ENCODE data around the gene TM9SF2. TPM values are rescaled to one million over a fixed set of nuclear protein-coding genes. Genes with fewer than 3 reads are reported as not detected.
"Not testable (repeated sequence)": the region's sequence is repeated elsewhere in the genome, so short reads cannot be mapped to it uniquely, and the experiment has no call there.

TM9SF2 gene
- polyA plus RNA-seq, 1 experiment: 125 TPM

DNA sequence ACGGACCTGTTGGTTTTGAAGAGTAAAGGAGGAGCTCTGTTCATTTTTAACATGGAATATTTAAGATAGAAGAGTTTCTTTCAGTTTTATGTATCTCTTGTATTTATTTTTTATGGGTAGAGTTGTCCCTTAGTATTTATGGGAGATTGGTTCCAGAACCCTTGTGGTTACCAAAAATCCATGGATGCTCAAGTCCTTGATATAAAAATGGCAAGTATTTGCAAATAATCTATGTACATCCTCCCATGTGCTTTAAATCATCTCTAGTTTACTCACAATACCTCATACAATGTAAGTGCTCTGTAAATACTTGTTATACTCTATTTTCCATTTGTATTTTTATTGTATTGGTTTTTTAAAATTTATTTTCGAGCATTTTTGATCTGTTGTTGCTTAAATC is 63.1 kb downstream of the TM9SF2 start:
- no peak for TF ChIP-seq CTCF (IDR thresholded peaks at IDR 0.05; ENCODE audit: low read depth, low read length)
- CTCF ChIA-PET: interaction anchor here (0.9 kb wide), 1 partner anchor 58 kb away, joined by 4 read pairs; no protein-coding TSS in a partner anchor
- Histone ChIP-seq H3K27me3 (ENCODE audit: control insufficient read depth, insufficient read depth, low read length) (no peaks in the 10 kb centered on the region), H3K4me3 (ENCODE audit: low read depth, low read length) (no peak overlapping the region), H3K9me3 (ENCODE audit: control insufficient read depth, insufficient read depth, low read length) (peaks cover 16% of the 10 kb centered on the region), H3K27ac (ENCODE audit: low read depth, low read length) (no peak overlapping the region)
- POLR2A ChIA-PET: no interaction called here
- DNase-seq (ENCODE audit: low read depth, low spot score): no peak

- H3K27ac ChIP-seq (ENCODE audit: low read depth, low read length): no peak overlapping the region
- ChIA-PET POLR2A (no interaction called here), CTCF (no interaction called here)
- H3K27me3 ChIP-seq (ENCODE audit: control insufficient read depth, insufficient read depth, low read length): no peaks in the 10 kb centered on the region
- no peak for TF ChIP-seq CTCF (IDR thresholded peaks at IDR 0.05; ENCODE audit: low read depth, low read length)
- no peak for DNase-seq (ENCODE audit: low read depth, low spot score)
- H3K4me3 ChIP-seq (ENCODE audit: low read depth, low read length): no peak overlapping the region
- peaks cover 16% of the 10 kb centered on the region for H3K9me3 ChIP-seq (ENCODE audit: control insufficient read depth, insufficient read depth, low read length)
Measured at GRCh38 chr13:99565478-99566124, 64.3 kb downstream of the TM9SF2 start.

DNA sequence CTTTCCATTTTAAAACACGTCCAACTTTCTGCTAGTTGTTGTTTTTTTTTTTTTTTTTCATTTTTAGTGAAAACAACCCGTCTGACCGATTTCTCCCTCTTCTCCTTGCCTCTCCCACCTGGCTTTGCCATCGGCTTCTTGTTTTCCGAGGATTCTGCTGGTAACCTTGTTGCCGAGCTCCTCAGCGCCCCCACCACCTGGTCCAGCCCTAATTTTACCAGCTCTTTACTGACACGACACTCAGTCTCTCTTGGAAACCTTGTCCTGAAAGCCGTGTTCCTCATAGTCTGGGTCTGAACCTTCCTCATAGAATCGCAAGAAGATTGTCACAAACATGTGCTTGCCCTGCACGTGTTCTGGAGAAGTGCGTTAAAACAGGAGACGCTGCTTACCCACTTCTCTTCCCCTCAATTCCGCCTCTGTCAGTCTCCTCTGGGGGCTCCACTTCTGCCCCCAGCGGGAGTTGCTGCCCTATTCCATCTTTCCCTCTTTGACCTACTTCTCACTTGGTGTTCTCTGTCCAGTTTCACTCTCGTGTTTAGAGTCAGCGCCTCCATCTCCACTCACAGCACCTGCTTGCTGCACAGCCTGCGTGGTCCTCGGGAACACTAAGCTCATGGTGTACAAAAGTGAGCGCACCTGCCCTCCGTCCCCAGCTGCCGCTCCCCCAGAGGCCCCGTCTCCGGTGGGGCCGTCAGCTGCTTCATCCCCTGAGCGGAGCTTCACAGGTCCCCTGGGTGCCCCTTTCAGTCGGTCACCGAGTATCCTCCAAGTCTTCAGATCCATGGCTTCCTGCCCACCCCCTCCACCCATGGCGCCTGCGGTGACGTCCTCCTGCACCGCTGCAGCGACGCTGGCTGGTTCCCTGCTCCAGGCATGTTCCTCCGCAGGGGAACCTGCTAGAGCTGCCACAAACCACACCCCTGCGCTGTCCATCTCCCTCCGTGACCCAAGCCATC is 65.1 kb downstream of the TM9SF2 start:
- POLR2A ChIA-PET: no interaction called here
- CTCF ChIA-PET: no interaction called here
- no peak for TF ChIP-seq CTCF (IDR thresholded peaks at IDR 0.05; ENCODE audit: low read depth, low read length)
- Histone ChIP-seq H3K4me3 (ENCODE audit: low read depth, low read length) (no peak overlapping the region), H3K9me3 (ENCODE audit: control insufficient read depth, insufficient read depth, low read length) (peaks cover 16% of the 10 kb centered on the region), H3K27ac (ENCODE audit: low read depth, low read length) (no peak overlapping the region), H3K27me3 (ENCODE audit: control insufficient read depth, insufficient read depth, low read length) (no peaks in the 10 kb centered on the region)
- no peak for DNase-seq (ENCODE audit: low read depth, low spot score)

GRCh38 chr13:99568901-99569300 is 67.6 kb downstream of the TM9SF2 start:
- POLR2A ChIA-PET; CTCF ChIA-PET; H3K27me3 ChIP-seq (ENCODE audit: control insufficient read depth, insufficient read depth, low read length): not testable (repeated sequence)

DNA sequence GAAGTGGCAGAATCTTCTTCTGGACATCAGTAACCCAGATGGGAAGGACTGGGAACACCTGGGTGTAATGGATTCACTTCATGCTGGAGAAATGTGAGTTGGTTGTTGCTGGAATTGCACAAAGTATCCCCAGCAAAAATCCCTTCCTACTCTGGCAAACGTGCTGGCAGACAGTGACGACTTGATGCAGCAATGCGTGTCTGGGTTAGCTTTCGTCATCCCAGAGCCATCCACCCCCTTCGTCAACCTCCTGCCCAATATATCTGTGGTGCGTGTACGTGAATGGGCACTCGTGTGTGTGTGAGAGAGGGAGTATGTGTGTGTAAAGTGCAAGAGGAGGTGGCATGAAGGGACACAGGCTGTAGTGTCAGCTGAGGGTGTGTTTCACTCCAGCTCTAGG is 70.9 kb downstream of the TM9SF2 start:
- H3K27me3 ChIP-seq (ENCODE audit: control insufficient read depth, insufficient read depth, low read length): no peaks in the 10 kb centered on the region
- ChIA-PET CTCF (no interaction called here), POLR2A (no interaction called here)
- no peak for DNase-seq (ENCODE audit: low read depth, low spot score)
- no peak overlapping the region for H3K4me3 ChIP-seq (ENCODE audit: low read depth, low read length)
- H3K27ac ChIP-seq (ENCODE audit: low read depth, low read length): no peak overlapping the region
- peaks cover 4% of the 10 kb centered on the region for H3K9me3 ChIP-seq (ENCODE audit: control insufficient read depth, insufficient read depth, low read length)
- no peak for TF ChIP-seq CTCF (IDR thresholded peaks at IDR 0.05; ENCODE audit: low read depth, low read length)

More at GRCh38 chr13:99568901-99569300, 67.6 kb downstream of the TM9SF2 start:
- not testable (repeated sequence) for DNase-seq (ENCODE audit: low read depth, low spot score); H3K4me3 ChIP-seq (ENCODE audit: low read depth, low read length); H3K27ac ChIP-seq (ENCODE audit: low read depth, low read length)
- peaks cover 16% of the 10 kb centered on the region for H3K9me3 ChIP-seq (ENCODE audit: control insufficient read depth, insufficient read depth, low read length)
